Activated T-helper 1 cell treated with anti-CD3 and anti-CD28 coated beads, Interleukin-12 subunit alpha, Interleukin-12 subunit beta, Interleukin-2, Interleukin-4 antibody, amounts not matched to agents 30 ng/mL and 10 ng/mL and 1 ng/mL, durations not matched to agents 14 hours and 24 hours and 36 hours (primary cell): ENCODE measurements around the gene ACTN2. TPM values are rescaled to one million over a fixed set of nuclear protein-coding genes. Genes with fewer than 3 reads are reported as not detected.

Experiments used
- DNase-seq: peaks from one replicate; pipeline ENCODE4 v3.0.0; 2021; ENCODE audit warnings: low spot score
- H3K27ac Mint-ChIP-seq: one replicate; pipeline ENCODE4 v1.8.0; 2021; ENCODE audit warnings: mild to moderate bottlenecking, mixed read lengths
- H3K27me3 Mint-ChIP-seq: one replicate; pipeline ENCODE4 v1.8.0; 2022; ENCODE audit warnings: mild to moderate bottlenecking, moderate library complexity, mixed read lengths; ENCODE audit not compliant: insufficient read depth
- H3K36me3 Mint-ChIP-seq: one replicate; pipeline ENCODE4 v1.8.0; 2021; ENCODE audit warnings: low read depth, mixed read lengths
- H3K4me1 Mint-ChIP-seq: one replicate; pipeline ENCODE4 v1.8.0; 2021; ENCODE audit warnings: low read depth, mixed read lengths
- H3K4me3 Mint-ChIP-seq: one replicate; pipeline ENCODE4 v1.8.0; 2021; ENCODE audit warnings: mild to moderate bottlenecking, moderate library complexity, mixed read lengths
- H3K9me3 Mint-ChIP-seq: one replicate; pipeline ENCODE4 v1.8.0; 2021; ENCODE audit warnings: mixed read lengths
- intact Hi-C: fragments of 100-400 bp; cut with micrococcal nuclease; formaldehyde crosslinking; loops from one replicate; pipeline ENCODE4 v1.15.1; 2024
- total RNA-seq: library from RNA; stranded (reverse); gene quantifications from 2 replicates; pipeline ENCODE4 v1.2.3, GENCODE V29; 2022

ACTN2 gene
- total RNA-seq, 1 donor from 2014 or later = 0.10 TPM

- Mint-ChIP-seq H3K27ac (no peak overlapping the region), H3K4me1 (no peaks in the 10 kb centered on the region), H3K36me3 (no peaks in the 10 kb centered on the region), H3K4me3 (no peak overlapping the region), H3K9me3 (no peaks in the 10 kb centered on the region), H3K27me3 (peaks cover 7% of the 10 kb centered on the region)
- intact Hi-C loops = no loop called here
- DNase-seq = no peak
These were observed 41.2 kb downstream of the ACTN2 start for GRCh38 chr1:236727521-236727920.

DNA sequence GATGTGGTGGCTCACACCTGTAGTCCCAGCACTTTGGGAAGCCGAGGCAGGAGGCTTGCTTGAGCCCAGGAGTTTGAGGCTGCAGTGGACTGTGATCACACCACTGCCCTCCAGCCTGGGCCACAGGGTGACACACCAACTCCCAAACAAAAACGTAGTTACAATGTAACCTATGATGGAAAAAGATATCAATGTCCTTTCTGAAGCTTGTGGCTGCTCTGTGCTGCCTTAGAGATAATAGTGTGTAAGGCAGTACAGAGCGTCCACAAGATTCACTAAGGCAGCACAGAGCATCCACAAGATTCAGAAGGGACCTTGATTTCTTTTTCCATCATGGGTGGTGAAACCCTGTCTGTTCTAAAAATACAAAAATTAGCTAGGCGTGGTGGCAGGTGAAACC, 42.5 kb downstream of the ACTN2 start:
- H3K27me3 Mint-ChIP-seq = peaks cover 7% of the 10 kb centered on the region
- no peak overlapping the region for H3K27ac Mint-ChIP-seq

GRCh38 chr1:236733653-236734052, 47.4 kb downstream of the ACTN2 start:
- Mint-ChIP-seq H3K9me3 (no peaks in the 10 kb centered on the region), H3K4me3 (no peak overlapping the region), H3K36me3 (no peaks in the 10 kb centered on the region), H3K4me1 (peaks cover 6% of the 10 kb centered on the region), H3K27me3 (peaks cover 3% of the 10 kb centered on the region), H3K27ac (no peak overlapping the region)
- no peak for DNase-seq
- intact Hi-C loops = no loop called here

More for the DNA sequence above, 42.5 kb downstream of the ACTN2 start:
- DNase-seq = no peak
- Mint-ChIP-seq H3K4me1 (no peaks in the 10 kb centered on the region), H3K4me3 (no peak overlapping the region), H3K9me3 (no peaks in the 10 kb centered on the region), H3K36me3 (no peaks in the 10 kb centered on the region)
- intact Hi-C loops = no loop called here

DNA sequence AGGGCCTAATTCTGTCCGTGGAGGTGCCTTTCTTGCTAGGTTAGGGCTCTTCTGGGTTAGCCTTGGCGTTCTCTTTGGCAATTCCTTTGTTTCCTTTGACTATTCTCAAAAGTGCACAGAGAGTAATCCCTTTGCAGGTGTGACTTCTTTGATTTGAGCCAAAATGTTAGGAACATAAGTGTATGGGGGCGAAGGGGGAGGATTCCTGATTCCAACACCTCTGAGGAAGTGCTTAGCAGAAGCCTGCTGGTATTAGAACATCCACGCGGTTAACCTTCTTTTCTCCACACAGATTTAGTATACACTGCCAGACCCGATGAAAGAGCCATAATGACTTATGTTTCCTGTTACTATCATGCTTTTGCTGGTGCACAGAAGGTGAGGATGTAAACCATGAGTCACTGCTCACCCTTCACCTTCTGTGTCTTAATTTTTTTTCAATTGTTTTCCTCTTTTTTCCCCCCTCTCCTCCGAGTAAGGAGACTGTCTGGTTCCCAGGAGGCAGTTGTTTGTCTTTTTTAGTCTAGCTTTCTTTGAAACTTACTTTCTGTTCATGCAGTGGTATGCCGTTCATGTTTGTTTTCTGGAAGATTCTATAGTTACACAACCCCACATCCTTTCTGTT, 48.0 kb downstream of the ACTN2 start:
- H3K27me3 Mint-ChIP-seq = peaks cover 3% of the 10 kb centered on the region
- intact Hi-C loops = no loop called here
- peaks cover 6% of the 10 kb centered on the region for H3K4me1 Mint-ChIP-seq
- DNase-seq = no peak
- no peak overlapping the region for H3K4me3 Mint-ChIP-seq
- no peaks in the 10 kb centered on the region for H3K36me3 Mint-ChIP-seq
- H3K27ac Mint-ChIP-seq = no peak overlapping the region
- H3K9me3 Mint-ChIP-seq = no peaks in the 10 kb centered on the region

DNA sequence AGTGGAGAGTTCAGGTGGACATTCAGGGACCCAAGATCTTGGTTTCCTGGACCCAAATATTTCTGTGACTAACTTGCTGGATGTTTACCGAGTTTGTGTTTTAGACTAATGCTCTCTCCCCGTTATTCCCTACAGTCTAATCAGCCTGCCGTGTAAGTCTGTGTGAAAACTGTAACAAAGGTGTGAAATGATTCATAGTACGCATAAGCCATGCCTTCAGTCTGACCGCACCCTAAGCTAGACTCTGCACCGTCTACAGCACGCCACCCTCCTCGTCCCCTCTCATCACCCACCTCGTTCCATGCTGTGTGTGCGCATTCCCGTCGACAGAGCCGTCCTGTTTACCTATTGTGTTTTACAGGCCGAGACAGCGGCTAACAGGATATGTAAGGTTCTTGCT, 50.5 kb downstream of the ACTN2 start:
- intact Hi-C loops = no loop called here
- H3K9me3 Mint-ChIP-seq = no peaks in the 10 kb centered on the region
- no peaks in the 10 kb centered on the region for H3K27me3 Mint-ChIP-seq
- no peak overlapping the region for H3K27ac Mint-ChIP-seq
- DNase-seq = no peak
- no peak overlapping the region for H3K4me3 Mint-ChIP-seq
- H3K36me3 Mint-ChIP-seq = no peaks in the 10 kb centered on the region
- peaks cover 6% of the 10 kb centered on the region for H3K4me1 Mint-ChIP-seq

GRCh38 chr1:236741753-236742152, 55.5 kb downstream of the ACTN2 start:
- H3K27me3 Mint-ChIP-seq = no peaks in the 10 kb centered on the region

DNA sequence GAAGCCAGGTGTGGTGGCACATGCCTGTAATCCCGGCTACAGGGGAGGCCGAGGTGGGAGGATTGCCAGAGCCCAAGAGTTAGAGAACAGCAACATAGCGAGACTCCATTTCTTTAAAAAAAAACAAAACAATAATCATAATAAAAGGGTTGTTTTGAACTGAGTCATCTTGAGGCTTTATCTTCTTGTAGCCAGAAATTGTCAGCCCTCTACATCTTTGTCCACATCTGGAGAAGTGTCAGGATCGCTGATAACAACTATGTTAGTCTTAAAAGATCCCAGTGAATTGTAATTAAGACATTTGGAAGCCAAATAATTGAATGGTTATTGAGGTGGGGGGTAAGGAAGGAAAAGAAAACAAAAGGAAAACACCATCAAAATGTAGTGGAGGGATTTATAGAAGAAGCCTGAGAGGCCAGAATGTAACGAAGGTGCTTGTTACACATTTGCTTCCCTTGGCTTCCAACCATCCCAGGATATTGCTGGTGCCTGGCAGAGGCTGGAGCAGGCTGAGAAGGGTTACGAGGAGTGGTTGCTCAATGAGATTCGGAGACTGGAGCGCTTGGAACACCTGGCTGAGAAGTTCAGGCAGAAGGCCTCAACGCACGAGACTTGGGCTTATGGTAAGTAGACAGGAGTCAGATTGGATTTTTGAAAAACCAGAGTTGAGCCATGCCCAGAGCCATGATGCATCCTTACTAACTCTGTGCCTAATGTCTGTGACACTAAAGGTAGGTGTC, 56.3 kb downstream of the ACTN2 start:
- Mint-ChIP-seq H3K4me3 (no peak overlapping the region), H3K36me3 (no peaks in the 10 kb centered on the region), H3K27me3 (no peaks in the 10 kb centered on the region), H3K27ac (no peak overlapping the region), H3K9me3 (no peaks in the 10 kb centered on the region), H3K4me1 (no peaks in the 10 kb centered on the region)
- DNase-seq = no peak
- intact Hi-C loops = no loop called here

More at GRCh38 chr1:236741753-236742152, 55.5 kb downstream of the ACTN2 start:
- no peak overlapping the region for H3K4me3 Mint-ChIP-seq
- no peaks in the 10 kb centered on the region for H3K9me3 Mint-ChIP-seq
- no peak for DNase-seq
- no peaks in the 10 kb centered on the region for H3K4me1 Mint-ChIP-seq
- no peaks in the 10 kb centered on the region for H3K36me3 Mint-ChIP-seq
- H3K27ac Mint-ChIP-seq = no peak overlapping the region
- intact Hi-C loops = no loop called here

DNA sequence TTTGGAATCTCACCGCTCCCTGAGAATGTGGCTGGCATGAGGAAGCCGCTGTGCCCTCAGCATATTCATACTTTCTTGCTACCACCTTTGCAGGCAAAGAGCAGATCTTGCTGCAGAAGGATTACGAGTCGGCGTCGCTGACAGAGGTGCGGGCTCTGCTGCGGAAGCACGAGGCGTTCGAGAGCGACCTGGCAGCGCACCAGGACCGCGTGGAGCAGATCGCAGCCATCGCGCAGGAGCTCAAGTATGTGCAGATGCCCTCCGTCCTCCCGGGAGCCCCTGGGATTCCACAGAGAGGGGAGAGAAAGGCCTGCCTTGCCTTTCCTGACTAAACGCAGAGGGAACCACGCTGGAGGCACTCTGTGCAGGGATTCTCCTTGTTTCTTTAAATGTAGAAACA, 58.2 kb downstream of the ACTN2 start:
- Mint-ChIP-seq H3K27me3 (no peaks in the 10 kb centered on the region), H3K4me1 (no peaks in the 10 kb centered on the region), H3K9me3 (no peaks in the 10 kb centered on the region), H3K4me3 (no peak overlapping the region), H3K27ac (no peak overlapping the region), H3K36me3 (no peaks in the 10 kb centered on the region)
- intact Hi-C loops = no loop called here
- no peak for DNase-seq

- DNase-seq = no peak
- Mint-ChIP-seq H3K27me3 (peaks cover 4% of the 10 kb centered on the region), H3K4me1 (no peaks in the 10 kb centered on the region), H3K27ac (no peak overlapping the region), H3K36me3 (no peaks in the 10 kb centered on the region), H3K9me3 (no peaks in the 10 kb centered on the region), H3K4me3 (no peak overlapping the region)
- intact Hi-C loops = no loop called here
These were observed 60.5 kb downstream of the ACTN2 start for GRCh38 chr1:236746785-236747184.

DNA sequence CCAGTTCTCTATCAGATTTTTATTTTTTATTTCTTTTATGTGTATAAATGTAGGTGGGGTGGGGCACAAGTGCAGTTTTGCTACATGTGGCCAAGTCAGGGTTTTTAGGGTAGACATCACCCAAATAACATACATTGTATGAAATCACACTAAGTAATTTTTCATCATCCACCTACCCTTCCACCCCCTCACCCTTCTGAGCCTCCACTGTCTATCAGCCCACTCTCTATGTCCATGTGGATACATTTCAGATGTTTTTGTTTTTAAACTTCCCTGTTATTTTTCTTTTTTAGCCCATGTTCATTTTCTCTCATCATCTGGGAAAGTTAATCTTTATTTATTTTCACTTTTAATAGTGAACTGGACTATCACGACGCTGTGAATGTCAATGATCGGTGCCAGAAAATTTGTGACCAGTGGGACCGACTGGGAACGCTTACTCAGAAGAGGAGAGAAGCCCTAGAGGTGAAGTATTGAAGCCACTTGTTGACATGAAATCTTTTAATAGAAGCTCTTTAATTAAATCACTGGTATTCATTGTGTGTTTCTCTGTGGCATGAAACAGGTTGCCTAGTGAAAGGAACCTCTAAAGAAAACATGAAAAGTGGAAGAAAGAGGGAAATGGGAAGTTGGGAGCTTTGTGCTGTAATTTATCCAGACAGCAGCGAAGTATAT, 61.1 kb downstream of the ACTN2 start:
- intact Hi-C loops = no loop called here
- Mint-ChIP-seq H3K9me3 (no peaks in the 10 kb centered on the region), H3K27ac (no peak overlapping the region), H3K4me1 (no peaks in the 10 kb centered on the region), H3K36me3 (no peaks in the 10 kb centered on the region), H3K27me3 (peaks cover 4% of the 10 kb centered on the region), H3K4me3 (no peak overlapping the region)
- no peak for DNase-seq

DNA sequence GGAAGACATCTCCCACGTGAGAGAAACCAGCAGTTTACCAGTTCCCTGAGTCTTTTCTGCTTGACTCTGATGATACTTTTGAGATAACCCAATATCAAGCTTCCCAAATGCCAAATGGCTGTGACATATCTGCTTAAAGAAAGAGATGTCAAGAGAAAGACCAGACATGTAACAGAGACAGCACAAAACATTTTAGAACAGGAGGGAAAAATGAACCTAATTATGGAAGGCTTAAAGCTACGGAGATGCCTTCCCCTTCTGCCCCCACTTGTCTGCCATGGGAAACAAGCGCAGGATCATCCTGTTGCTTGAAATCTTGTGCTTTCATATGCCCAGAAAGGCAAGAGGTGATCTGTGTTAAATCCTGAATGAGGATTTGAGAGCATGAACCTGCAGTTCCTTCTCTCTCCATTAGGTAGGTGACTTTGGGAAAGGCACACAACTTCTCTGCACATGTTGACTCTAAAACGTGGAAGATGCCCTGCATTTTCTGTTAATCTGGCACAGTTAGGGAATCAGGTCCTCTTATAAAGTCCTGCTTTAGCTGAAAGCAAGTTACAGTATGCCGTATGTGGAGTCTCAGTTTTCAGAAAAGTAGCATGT, 62.1 kb downstream of the ACTN2 start:
- Mint-ChIP-seq H3K27me3 (peaks cover 4% of the 10 kb centered on the region), H3K27ac (no peak overlapping the region), H3K9me3 (no peaks in the 10 kb centered on the region), H3K4me3 (no peak overlapping the region), H3K36me3 (no peaks in the 10 kb centered on the region), H3K4me1 (no peaks in the 10 kb centered on the region)
- intact Hi-C loops = no loop called here
- DNase-seq = no peak

DNA sequence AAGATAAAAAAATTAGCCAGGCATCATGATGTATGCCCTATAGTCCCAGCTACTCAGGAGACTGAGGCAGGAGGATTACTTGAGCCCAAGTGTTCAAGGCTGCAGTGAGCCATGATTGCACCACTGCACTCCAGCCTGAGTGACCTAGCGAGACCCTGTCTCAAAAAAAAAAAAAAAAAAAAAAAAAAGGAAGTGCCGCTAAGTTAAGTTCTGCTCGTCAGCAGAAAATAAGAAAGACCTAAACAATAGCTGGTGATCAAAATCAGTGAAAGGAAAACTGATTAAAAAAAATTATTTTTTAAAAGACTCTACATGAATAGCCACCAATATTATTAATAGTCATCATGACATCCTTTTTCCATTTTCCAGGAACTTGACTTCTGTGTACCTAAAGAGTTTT, 64.6 kb downstream of the ACTN2 start:
- H3K36me3 Mint-ChIP-seq = no peaks in the 10 kb centered on the region
- H3K4me1 Mint-ChIP-seq = no peaks in the 10 kb centered on the region
- intact Hi-C loops = loop anchor here (10.0 kb wide), 1 partner anchor 294 kb away; the partner anchor contains the start of gene RYR2
- H3K27ac Mint-ChIP-seq = no peak overlapping the region
- no peak for DNase-seq
- peaks cover 4% of the 10 kb centered on the region for H3K27me3 Mint-ChIP-seq
- H3K9me3 Mint-ChIP-seq = no peaks in the 10 kb centered on the region
- no peak overlapping the region for H3K4me3 Mint-ChIP-seq

DNA sequence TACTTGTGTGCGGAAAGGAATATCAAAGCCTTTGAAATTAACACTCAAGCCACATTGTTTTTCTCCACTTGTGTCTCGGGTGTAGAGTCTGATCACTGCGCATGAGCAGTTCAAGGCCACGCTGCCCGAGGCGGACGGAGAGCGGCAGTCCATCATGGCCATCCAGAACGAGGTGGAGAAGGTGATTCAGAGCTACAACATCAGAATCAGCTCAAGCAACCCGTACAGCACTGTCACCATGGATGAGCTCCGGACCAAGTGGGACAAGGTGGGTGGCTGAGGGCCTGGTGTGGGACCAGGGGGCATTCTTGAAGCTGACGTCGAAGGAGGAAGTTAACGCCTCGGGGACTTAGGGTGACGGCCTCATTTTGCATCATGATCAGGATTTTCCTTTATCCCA, 65.1 kb downstream of the ACTN2 start:
- H3K4me3 Mint-ChIP-seq = no peak overlapping the region
- no peaks in the 10 kb centered on the region for H3K9me3 Mint-ChIP-seq
- no peaks in the 10 kb centered on the region for H3K36me3 Mint-ChIP-seq
- H3K27ac Mint-ChIP-seq = no peak overlapping the region
- H3K4me1 Mint-ChIP-seq = no peaks in the 10 kb centered on the region
- intact Hi-C loops = loop anchor here (10.0 kb wide), 1 partner anchor 293 kb away; the partner anchor contains the start of gene RYR2
- DNase-seq = no peak
- H3K27me3 Mint-ChIP-seq = peaks cover 4% of the 10 kb centered on the region
